LNCAP (cell line): ENCODE results near the gene TACC2.

Experiments used
- CTCF ChIP-seq: fragments of 450-650 bp; IDR thresholded peaks from 2 replicates; pipeline ENCODE4 v1.5.1; 2017; ENCODE audit warnings: mild to moderate bottlenecking

TACC2 gene

GRCh38 chr10:122255509-122256301 lies 266.7 kb downstream of the TACC2 start:
- TF ChIP-seq CTCF, result no peak

GRCh38 chr10:122257041-122257440 lies 268.1 kb downstream of the TACC2 start:
- no peak for TF ChIP-seq CTCF

DNA sequence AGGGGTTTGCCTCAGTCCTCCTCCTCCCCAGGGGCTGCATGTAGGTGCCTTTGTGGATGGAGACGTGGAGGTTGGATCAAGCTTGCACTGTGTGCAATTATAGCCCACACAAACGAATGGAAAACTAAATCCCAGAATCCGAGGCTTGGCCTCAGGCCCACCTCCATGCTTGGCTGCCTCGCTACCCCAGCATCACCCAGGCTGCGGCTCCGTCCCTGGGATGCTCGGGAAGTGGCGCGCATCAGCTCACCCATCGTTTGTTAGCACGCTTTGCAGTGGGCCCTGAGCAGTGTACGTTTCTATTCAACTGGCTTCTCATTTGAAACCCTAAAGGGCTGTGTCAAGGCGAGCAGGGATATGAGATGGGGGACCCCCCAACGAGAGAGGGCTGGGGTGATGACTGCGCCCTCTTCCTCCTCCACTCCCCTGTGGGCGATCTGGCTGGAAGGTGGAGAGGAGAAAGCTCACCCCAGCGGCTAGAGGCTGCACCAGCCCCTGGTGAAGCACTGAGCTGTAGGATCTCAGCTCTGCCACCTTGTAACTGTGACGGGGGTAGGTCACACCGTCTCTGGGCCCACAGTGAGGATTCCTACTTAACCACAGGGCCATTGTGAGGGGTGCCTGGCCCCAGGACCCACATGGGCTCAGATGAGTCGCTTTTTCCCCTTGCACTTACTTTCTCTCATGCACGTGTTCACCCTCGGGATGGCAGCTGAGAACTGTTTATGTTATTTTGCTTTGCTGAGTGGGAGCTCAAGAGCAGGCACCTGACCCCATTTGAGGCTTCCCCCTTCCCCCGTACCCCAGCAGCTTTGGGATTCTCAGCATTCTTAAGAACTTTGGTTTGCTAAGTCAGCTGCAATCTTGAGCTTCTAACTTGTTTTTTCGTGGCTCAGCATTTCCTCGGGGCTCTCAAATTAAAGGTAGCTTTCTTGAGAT lies 269.4 kb downstream of the TACC2 start:
- TF ChIP-seq CTCF, result no peak

GRCh38 chr10:122259075-122259466 lies 270.1 kb downstream of the TACC2 start:
- no peak for TF ChIP-seq CTCF

DNA sequence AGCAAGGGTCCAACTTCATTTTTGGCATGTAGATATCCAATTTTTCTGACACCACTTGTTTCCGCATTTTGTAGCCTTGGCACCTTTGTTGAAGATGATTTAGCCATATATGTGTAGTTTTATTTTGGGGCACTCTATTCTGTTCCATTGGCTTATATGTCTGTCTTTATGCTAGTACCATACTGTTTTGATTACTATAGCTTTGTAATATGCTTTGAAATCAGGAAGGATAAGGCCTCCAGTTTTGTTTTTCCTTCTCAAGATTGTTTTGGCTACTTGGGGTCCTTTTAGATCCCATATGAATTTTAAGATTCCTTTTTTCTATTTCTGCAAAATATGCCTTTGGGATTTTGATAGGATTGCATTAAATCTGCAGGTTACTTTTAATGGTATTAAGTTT lies 272.6 kb downstream of the TACC2 start:
- TF ChIP-seq CTCF, result no peak

GRCh38 chr10:122263971-122264370 lies 275.0 kb downstream of the TACC2 start:
- no peak for TF ChIP-seq CTCF

DNA sequence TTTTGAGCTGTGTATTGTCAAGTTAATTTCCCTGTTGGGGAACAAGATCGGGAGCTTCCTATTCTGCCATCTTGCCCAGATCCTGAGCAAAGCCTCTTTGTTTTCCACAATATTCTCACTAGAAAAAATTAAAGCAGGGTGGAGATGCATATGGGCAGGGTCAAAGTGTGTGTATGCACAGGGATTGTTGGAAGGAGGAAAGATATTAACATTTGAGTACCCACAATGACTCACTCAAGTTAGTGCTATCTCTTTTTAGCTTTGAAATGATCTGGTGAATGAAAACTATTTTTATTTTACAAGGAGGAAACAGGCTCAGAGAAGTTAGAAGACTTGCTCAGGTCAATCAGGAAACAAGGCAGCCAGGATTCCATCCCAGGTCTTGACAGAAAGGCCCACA lies 275.5 kb downstream of the TACC2 start:
- no peak for TF ChIP-seq CTCF
